ENCODE results near the gene TRIM37. TPM values are rescaled to one million over a fixed set of nuclear protein-coding genes. Genes with fewer than 3 reads are reported as not detected.

Gene TRIM37
- total RNA-seq, 1 experiment from 2014 or later = 38.9 TPM

GRCh38 chr17:58996968-58997367 lies 109.7 kb downstream of the TRIM37 start:
- no peak overlapping the region for H3K27ac Mint-ChIP-seq (ENCODE audit: low read depth, unreplicated experiment)
- BruUV-seq (replicated peaks) = no TSS peak
- no peaks in the 10 kb centered on the region for H3K27me3 Mint-ChIP-seq (ENCODE audit: insufficient read depth, unreplicated experiment)
- peaks cover 46% of the 10 kb centered on the region for H3K36me3 Mint-ChIP-seq (ENCODE audit: insufficient read depth, unreplicated experiment)
- no peak for TF ChIP-seq CTCF (IDR thresholded peaks at IDR 0.05; ENCODE audit: unreplicated experiment)
- no peaks in the 10 kb centered on the region for H3K9me3 Mint-ChIP-seq (ENCODE audit: unreplicated experiment)
- intact Hi-C loops (cut with micrococcal nuclease) = no loop called here
- ChIA-PET CTCF (interaction anchor here (0.6 to 0.8 kb wide), 3 partner anchors 18 to 458 kb away, joined by 3 to 4 read pairs (median 4); no protein-coding TSS in a partner anchor), POLR2A (no interaction called here)
- no peak overlapping the region for H3K4me3 Mint-ChIP-seq (ENCODE audit: unreplicated experiment)
- no peak for DNase-seq (ENCODE audit: unreplicated experiment)
- no peaks in the 10 kb centered on the region for H3K4me1 Mint-ChIP-seq (ENCODE audit: insufficient read depth, unreplicated experiment)

- POLR2A ChIA-PET = interaction anchor here (0.6 kb wide), 1 partner anchor 415 kb away, joined by 3 read pairs; no protein-coding TSS in a partner anchor
Observed at GRCh38 chr17:58995247-58995940, 111.3 kb downstream of the TRIM37 start.

GRCh38 chr17:58993311-58993710 lies 113.4 kb downstream of the TRIM37 start:
- no peaks in the 10 kb centered on the region for H3K27me3 Mint-ChIP-seq (ENCODE audit: insufficient read depth, unreplicated experiment)
- CTCF ChIA-PET = interaction anchor here (0.5 to 1.1 kb wide), 3 partner anchors 13 to 282 kb away, joined by 3 to 4 read pairs (median 3); no protein-coding TSS in a partner anchor
- H3K27ac Mint-ChIP-seq (ENCODE audit: low read depth, unreplicated experiment) = no peak overlapping the region

More at GRCh38 chr17:58995247-58995940, 111.3 kb downstream of the TRIM37 start:
- Mint-ChIP-seq H3K27ac (ENCODE audit: low read depth, unreplicated experiment) (no peak overlapping the region), H3K4me3 (ENCODE audit: unreplicated experiment) (no peak overlapping the region), H3K27me3 (ENCODE audit: insufficient read depth, unreplicated experiment) (no peaks in the 10 kb centered on the region), H3K4me1 (ENCODE audit: insufficient read depth, unreplicated experiment) (no peaks in the 10 kb centered on the region), H3K36me3 (ENCODE audit: insufficient read depth, unreplicated experiment) (peaks cover 34% of the 10 kb centered on the region), H3K9me3 (ENCODE audit: unreplicated experiment) (no peaks in the 10 kb centered on the region)
- CTCF ChIA-PET = interaction anchor here (0.7 to 0.9 kb wide), 2 partner anchors 10 to 284 kb away, joined by 3 to 4 read pairs; no protein-coding TSS in a partner anchor
- no peak for TF ChIP-seq CTCF (IDR thresholded peaks at IDR 0.05; ENCODE audit: unreplicated experiment)
- BruUV-seq (replicated peaks) = no TSS peak
- intact Hi-C loops (cut with micrococcal nuclease) = no loop called here
- no peak for DNase-seq (ENCODE audit: unreplicated experiment)

More at GRCh38 chr17:58993311-58993710, 113.4 kb downstream of the TRIM37 start:
- no peak for DNase-seq (ENCODE audit: unreplicated experiment)
- POLR2A ChIA-PET = interaction anchor here (0.5 to 0.7 kb wide), 2 partner anchors 59 to 255 kb away, joined by 3 read pairs; no protein-coding TSS in a partner anchor
- intact Hi-C loops (cut with micrococcal nuclease) = no loop called here
- no peaks in the 10 kb centered on the region for H3K4me1 Mint-ChIP-seq (ENCODE audit: insufficient read depth, unreplicated experiment)
- H3K36me3 Mint-ChIP-seq (ENCODE audit: insufficient read depth, unreplicated experiment) = peaks cover 20% of the 10 kb centered on the region
- no peaks in the 10 kb centered on the region for H3K9me3 Mint-ChIP-seq (ENCODE audit: unreplicated experiment)
- no TSS peak for BruUV-seq (replicated peaks)
- no peak overlapping the region for H3K4me3 Mint-ChIP-seq (ENCODE audit: unreplicated experiment)
- no peak for TF ChIP-seq CTCF (IDR thresholded peaks at IDR 0.05; ENCODE audit: unreplicated experiment)
